Upper lobe of left lung (tissue), 4 donors: ENCODE measurements around the gene ADD1.

Experiments
- EP300 ChIP-seq, 4 donors: sonication (generic); formaldehyde crosslinking; IDR thresholded peaks; one replicate each; pipeline ENCODE4 v1.5.1; 2017; ENCODE audit warnings: antibody characterized with exemption in 4 of 4, control low read depth in 2 of 4
- POLR2A ChIP-seq, 4 donors: fragments of 450-650 bp; IDR thresholded peaks; one replicate each; pipeline ENCODE4 v1.5.1; 2016 to 2017; ENCODE audit warnings: antibody characterized with exemption in 4 of 4, mild to moderate bottlenecking in 2 of 4
- POLR2AphosphoS5 ChIP-seq, 2 donors: sonication (generic); formaldehyde crosslinking; IDR thresholded peaks; one replicate each; pipeline ENCODE4 v1.5.1; 2017; ENCODE audit warnings: antibody characterized with exemption in 2 of 2
- TF ChIP-seq, protein P1 (sequence below), 6 experiments: fragments of 450-650 bp in 4 of 6; fragments of 200-600 bp in 2 of 6; sonication (generic) in 2 of 6; IDR thresholded peaks; one replicate each; pipeline ENCODE4 v1.5.1; 2016 to 2019; ENCODE audit warnings: antibody characterized with exemption in 6 of 6

DNA sequence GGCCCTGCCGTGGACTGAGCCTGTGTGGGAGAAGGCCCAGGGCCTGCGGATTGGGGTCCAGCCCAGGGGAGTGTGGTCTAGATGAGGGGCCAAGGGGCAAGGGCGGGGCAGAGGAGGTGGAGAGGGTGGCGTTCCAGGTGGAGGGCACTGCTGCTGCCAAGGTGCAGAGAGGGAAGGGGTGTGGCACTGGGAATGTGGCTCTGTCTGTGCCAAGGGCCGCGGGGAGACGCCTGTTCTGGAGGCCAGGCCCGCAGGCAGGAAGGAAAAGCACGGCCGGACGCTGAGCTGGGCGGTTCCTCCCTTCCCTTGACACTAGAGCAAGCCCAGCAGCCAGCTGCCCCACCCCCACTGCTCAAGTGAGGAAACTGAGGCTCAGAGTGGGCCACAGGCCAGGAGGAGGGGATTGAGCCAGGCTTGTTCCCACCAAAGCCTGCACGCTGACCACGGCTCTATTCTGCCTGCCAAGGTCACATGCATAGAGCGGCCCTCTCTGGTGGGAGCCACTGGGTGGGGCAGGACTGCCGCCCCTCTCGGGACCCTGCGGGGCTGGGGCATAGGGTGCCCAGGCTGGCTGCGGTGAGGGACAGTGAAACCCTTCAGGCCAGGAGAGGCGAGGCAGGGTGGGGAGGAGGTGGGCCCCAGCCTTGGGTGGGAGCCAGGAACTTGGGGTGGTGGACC lies 37.8 kb upstream of the ADD1 start:
- peak in 1 of 4 donors; percentile 41 for TF ChIP-seq EP300 (IDR thresholded peaks at IDR 0.05)
- peak in 1 of 4 donors; percentile 34 for TF ChIP-seq POLR2A (IDR thresholded peaks at IDR 0.05)
- TF ChIP-seq, protein P1, sequence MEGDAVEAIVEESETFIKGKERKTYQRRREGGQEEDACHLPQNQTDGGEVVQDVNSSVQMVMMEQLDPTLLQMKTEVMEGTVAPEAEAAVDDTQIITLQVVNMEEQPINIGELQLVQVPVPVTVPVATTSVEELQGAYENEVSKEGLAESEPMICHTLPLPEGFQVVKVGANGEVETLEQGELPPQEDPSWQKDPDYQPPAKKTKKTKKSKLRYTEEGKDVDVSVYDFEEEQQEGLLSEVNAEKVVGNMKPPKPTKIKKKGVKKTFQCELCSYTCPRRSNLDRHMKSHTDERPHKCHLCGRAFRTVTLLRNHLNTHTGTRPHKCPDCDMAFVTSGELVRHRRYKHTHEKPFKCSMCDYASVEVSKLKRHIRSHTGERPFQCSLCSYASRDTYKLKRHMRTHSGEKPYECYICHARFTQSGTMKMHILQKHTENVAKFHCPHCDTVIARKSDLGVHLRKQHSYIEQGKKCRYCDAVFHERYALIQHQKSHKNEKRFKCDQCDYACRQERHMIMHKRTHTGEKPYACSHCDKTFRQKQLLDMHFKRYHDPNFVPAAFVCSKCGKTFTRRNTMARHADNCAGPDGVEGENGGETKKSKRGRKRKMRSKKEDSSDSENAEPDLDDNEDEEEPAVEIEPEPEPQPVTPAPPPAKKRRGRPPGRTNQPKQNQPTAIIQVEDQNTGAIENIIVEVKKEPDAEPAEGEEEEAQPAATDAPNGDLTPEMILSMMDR (IDR thresholded peaks at IDR 0.05): no peak
- TF ChIP-seq POLR2AphosphoS5 (IDR thresholded peaks at IDR 0.05): peak; percentile 17 to 75
